GM11168 (cell line): Measurements from ENCODE around the gene ZNF146.
"Not testable (repeated sequence)": the region's sequence is repeated elsewhere in the genome, so short reads cannot be mapped to it uniquely, and the experiment has no call there.

ENCODE experiments used
- in situ Hi-C: fragments of 300-500 bp; cut with MboI; formaldehyde crosslinking; loops from one replicate; pipeline ENCODE4 v1.12.0; 2022; ENCODE audit warnings: low sequenced_read_pairs; ENCODE audit not compliant: unreplicated experiment

ZNF146 gene

DNA sequence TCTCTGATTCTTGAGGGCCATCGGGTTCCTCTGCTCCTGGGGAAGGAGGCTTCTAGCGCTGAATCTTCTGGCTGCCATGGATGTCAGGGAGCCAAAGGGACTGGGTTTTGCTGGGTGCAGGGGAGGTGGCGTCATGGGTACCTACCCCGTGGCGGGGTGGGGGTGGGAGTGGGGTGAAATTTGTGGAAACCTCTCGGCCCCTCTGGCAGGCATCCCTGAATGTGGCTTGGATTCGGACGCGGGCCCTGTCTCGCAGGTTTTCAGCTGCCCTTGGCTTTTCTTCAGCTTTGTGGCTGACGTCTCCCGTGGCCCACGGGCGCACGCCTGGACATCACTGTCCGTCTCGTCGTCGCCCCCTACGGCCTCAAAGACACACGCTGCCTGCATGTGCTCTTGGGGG lies 53.2 kb downstream of the ZNF146 start:
- in situ Hi-C loops, result not testable (repeated sequence)

DNA sequence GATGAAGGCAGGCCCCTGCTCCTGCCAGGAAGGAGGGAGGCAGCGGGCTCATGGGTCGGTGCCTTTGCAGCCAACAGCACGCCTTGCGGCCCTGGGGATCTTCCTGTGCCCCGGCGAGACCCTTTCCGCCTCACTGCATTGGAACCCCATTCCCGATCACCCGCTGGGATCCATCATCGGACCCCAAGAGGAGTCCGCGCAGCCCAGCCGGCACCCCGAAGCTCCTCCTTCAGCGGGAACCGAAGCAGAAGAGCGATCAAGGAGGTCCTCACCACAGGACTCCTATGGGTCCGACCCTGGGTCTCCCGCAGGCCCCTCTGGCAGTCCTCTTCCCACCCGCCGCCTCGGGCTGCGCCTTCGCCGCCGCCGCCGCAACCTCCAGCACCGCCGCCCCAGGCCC lies 53.7 kb downstream of the ZNF146 start:
- in situ Hi-C loops, result not testable (repeated sequence)

DNA sequence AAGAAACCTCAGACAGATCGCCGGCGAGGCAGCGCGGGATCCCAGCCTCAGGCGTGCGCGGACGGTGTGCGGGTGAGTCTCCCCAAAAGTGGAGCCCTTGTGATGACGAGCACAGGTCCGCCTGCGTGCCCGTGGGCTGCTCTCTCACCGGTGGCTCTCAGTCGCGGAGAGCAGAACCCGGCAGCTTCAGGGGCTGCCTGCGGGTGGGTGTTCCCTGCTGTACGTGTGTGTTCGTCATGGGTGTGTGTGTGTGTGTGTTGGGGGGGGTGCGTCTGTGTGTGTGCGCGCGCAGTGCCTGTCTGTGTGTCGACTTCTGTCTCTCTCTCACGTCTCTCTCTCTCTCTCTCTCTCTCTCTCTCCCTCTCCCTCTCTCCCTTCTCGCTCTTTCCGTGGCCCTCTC lies 54.4 kb downstream of the ZNF146 start:
- in situ Hi-C loops, result not testable (repeated sequence)
